Sigmoid colon (tissue), 7 donors: ENCODE data around the gene SLC22A13. TPM values are rescaled to one million over a fixed set of nuclear protein-coding genes. Genes with fewer than 3 reads are reported as not detected.

ENCODE experiments used
- DNase-seq: peaks from one replicate; pipeline ENCODE4 v3.0.0-alpha.2; 2019
- H3K27ac ChIP-seq, 4 donors: fragments of 200-600 bp; sonication (generic); one replicate each; pipeline ENCODE4 v1.5.1; 2016 to 2019; ENCODE audit warnings: mild to moderate bottlenecking in 1 of 4
- H3K27me3 ChIP-seq, 3 donors: fragments of 200-600 bp; sonication (generic); one replicate each; pipeline ENCODE4 v1.5.1; 2019; ENCODE audit warnings: mild to moderate bottlenecking in 1 of 3
- H3K36me3 ChIP-seq, 4 donors: fragments of 200-600 bp; sonication (generic); one replicate each; pipeline ENCODE4 v1.5.1; 2016 to 2019
- H3K4me1 ChIP-seq, 4 donors: fragments of 200-600 bp; sonication (generic); one replicate each; pipeline ENCODE4 v1.5.1; 2017 to 2019
- H3K4me3 ChIP-seq, 4 donors: fragments of 200-600 bp; sonication (generic); one replicate each; pipeline ENCODE4 v1.5.1; 2017 to 2019; ENCODE audit warnings: mild to moderate bottlenecking in 2 of 4, moderate library complexity in 1 of 4
- H3K9me3 ChIP-seq, 4 donors: fragments of 200-600 bp in 3 of 4; sonication (generic) in 3 of 4; one replicate each; pipeline versions ENCODE4 v1.5.1 to v1.6.1; 2013 to 2019
- EP300 ChIP-seq, 4 donors: sonication (generic); formaldehyde crosslinking; IDR thresholded peaks; one replicate each; pipeline ENCODE4 v1.6.1; 2017; ENCODE audit warnings: antibody characterized with exemption in 4 of 4
- POLR2A ChIP-seq, 2 donors: fragments of 450-650 bp; IDR thresholded peaks; one replicate each; pipeline ENCODE4 v1.6.1; 2016; ENCODE audit warnings: antibody characterized with exemption in 2 of 2, mild to moderate bottlenecking in 2 of 2, moderate library complexity in 2 of 2
- POLR2AphosphoS5 ChIP-seq, 4 donors: sonication (generic); formaldehyde crosslinking; IDR thresholded peaks; one replicate each; pipeline ENCODE4 v1.6.1; 2017; ENCODE audit warnings: antibody characterized with exemption in 4 of 4
- WGBS, 2 donors: extraction: QIAGEN DNeasy Blood & Tissue Kit; methylation state at CpG; one replicate each; pipeline ENCODE4 v1.1.7; 2013; 5-methylcytosine and 5-hydroxymethylcytosine counted together
- intact Hi-C: fragments of 100-400 bp; cut with DNase I; formaldehyde crosslinking; loops from one replicate; pipeline ENCODE4 v1.15.1; 2023
- polyA plus RNA-seq, 3 donors: library from polyadenylated mRNA; stranded (reverse); fragments of 200-250 nt; gene quantifications; one replicate each; pipeline ENCODE4 v1.2.3, GENCODE V29; 2013
- total RNA-seq, 4 donors: library from RNA; depleted of rRNA; stranded (reverse); fragments of >200 nt; gene quantifications; one replicate each; pipeline ENCODE4 v1.1.0, GENCODE V29; 2016
- TF ChIP-seq, protein P1 (sequence below), 4 experiments: fragments of 450-650 bp in 3 of 4; fragments of 200-600 bp in 1 of 4; IDR thresholded peaks; one replicate each; pipeline ENCODE4 v1.5.1; 2016 to 2019; ENCODE audit warnings: antibody characterized with exemption in 4 of 4, mild to moderate bottlenecking in 3 of 4, moderate library complexity in 2 of 4
- donor health status: healthy with polysubstance abuse.
- donor health status: Bipolar disorder and iron deficiency.
- donor health status: healthy.

Gene SLC22A13
- total and polyA plus RNA-seq, 7 donors, result 0.17 to 2.1 TPM; not detected in 5

DNA sequence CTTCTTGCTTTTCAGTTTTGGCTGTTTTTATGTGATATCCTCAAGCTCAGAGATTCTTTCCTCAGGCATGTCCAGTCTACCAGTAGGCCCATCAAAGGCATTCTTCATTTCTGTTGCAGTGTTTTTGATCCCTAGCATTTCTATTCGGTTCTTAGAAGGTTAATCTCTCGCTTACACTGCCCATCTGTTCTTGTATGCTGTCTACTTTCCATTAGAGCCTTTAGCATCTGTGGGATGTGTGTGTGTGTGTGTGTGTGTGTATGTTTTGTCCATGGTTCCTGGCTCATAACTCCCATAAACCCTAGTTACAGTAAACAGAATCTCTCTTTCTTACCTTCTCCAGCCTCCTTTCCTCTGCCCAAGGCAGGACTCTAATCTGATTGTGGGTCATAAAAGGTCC is 5.1 kb upstream of the SLC22A13 start:
- no peaks in the 10 kb centered on the region for H3K4me1 ChIP-seq
- no peak for DNase-seq
- H3K27ac ChIP-seq, result no peak overlapping the region
- intact Hi-C loops, result no loop called here
- H3K36me3 ChIP-seq, result peaks cover 0 to 3% (median 0%) of the 10 kb centered on the region in 4 donors
- H3K4me3 ChIP-seq, result no peak overlapping the region
- no peaks in the 10 kb centered on the region for H3K9me3 ChIP-seq
- 92 to 93% methylated on average over 2 of the region's 2 CpGs for WGBS, 2 donors
- TF ChIP-seq EP300 (IDR thresholded peaks at IDR 0.05), result no peak
- TF ChIP-seq, protein P1, sequence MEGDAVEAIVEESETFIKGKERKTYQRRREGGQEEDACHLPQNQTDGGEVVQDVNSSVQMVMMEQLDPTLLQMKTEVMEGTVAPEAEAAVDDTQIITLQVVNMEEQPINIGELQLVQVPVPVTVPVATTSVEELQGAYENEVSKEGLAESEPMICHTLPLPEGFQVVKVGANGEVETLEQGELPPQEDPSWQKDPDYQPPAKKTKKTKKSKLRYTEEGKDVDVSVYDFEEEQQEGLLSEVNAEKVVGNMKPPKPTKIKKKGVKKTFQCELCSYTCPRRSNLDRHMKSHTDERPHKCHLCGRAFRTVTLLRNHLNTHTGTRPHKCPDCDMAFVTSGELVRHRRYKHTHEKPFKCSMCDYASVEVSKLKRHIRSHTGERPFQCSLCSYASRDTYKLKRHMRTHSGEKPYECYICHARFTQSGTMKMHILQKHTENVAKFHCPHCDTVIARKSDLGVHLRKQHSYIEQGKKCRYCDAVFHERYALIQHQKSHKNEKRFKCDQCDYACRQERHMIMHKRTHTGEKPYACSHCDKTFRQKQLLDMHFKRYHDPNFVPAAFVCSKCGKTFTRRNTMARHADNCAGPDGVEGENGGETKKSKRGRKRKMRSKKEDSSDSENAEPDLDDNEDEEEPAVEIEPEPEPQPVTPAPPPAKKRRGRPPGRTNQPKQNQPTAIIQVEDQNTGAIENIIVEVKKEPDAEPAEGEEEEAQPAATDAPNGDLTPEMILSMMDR (IDR thresholded peaks at IDR 0.05), result no peak
- TF ChIP-seq POLR2AphosphoS5 (IDR thresholded peaks at IDR 0.05), result no peak
- TF ChIP-seq POLR2A (IDR thresholded peaks at IDR 0.05), result no peak
- H3K27me3 ChIP-seq, result no peaks in the 10 kb centered on the region

DNA sequence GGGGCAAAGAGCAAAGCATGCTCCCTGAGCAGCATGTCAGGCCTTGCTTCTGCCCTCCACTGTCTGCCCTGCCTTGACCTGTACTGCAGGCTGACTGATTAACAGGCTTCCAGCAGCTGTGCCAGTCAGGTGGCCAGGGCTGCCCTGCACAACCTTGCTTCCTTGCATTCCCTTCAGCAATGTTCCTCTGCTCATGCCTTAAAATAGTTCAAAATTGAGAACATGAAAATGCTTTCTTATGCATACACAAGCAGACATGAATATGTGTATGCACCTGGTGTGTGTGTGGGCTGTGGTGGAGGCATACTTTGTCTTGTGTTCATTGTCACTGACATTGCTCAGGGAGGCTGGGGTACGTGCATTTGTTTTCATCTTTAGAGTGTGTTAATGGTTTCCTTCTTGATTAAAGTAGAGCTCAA is 1.2 kb upstream of the SLC22A13 start:
- DNase-seq, result no peak
- Histone ChIP-seq H3K27ac (no peak overlapping the region), H3K36me3 (peaks cover 0 to 4% (median 1%) of the 10 kb centered on the region in 4 donors), H3K9me3 (no peaks in the 10 kb centered on the region), H3K4me1 (no peaks in the 10 kb centered on the region), H3K27me3 (no peaks in the 10 kb centered on the region), H3K4me3 (no peak overlapping the region)
- TF ChIP-seq EP300 (IDR thresholded peaks at IDR 0.05) (no peak), POLR2A (IDR thresholded peaks at IDR 0.05) (no peak), POLR2AphosphoS5 (IDR thresholded peaks at IDR 0.05) (no peak)
- TF ChIP-seq, protein P1 (IDR thresholded peaks at IDR 0.05), result no peak
- intact Hi-C loops, result no loop called here
- 0% methylated on average over 1 of the region's 1 CpG for WGBS, 2 donors

DNA sequence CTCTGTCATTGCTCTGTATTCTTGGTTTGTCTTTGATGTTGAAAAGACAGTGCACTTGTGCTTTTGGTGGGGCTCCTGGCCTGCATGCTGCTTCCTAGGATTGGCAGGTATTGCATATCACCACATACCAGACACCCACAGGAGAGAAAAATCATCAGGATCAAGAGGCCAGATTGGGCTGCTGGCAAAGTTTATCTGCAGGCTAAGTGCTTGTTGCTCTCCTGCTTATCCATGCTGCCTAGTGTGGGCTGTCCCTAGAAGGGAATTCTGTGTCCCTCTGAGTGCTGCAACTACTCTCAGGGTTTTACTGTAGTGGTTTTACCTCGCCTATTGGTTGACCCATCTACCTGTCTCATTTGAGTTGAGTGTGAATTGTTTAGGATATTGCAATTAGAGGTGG is 833 bp upstream of the SLC22A13 start:
- no peak overlapping the region for H3K27ac ChIP-seq
- DNase-seq, result no peak
- no peaks in the 10 kb centered on the region for H3K4me1 ChIP-seq
- no peak overlapping the region for H3K4me3 ChIP-seq
- H3K9me3 ChIP-seq, result no peaks in the 10 kb centered on the region
- intact Hi-C loops, result no loop called here
- TF ChIP-seq, protein P1 (IDR thresholded peaks at IDR 0.05), result no peak
- TF ChIP-seq POLR2A (IDR thresholded peaks at IDR 0.05) (no peak), EP300 (IDR thresholded peaks at IDR 0.05) (no peak), POLR2AphosphoS5 (IDR thresholded peaks at IDR 0.05) (no peak)
- WGBS, 2 donors, result 80% methylated on average over 1 of the region's 1 CpG
- H3K36me3 ChIP-seq, result peaks cover 0 to 4% (median 1%) of the 10 kb centered on the region in 4 donors
- H3K27me3 ChIP-seq, result no peaks in the 10 kb centered on the region

DNA sequence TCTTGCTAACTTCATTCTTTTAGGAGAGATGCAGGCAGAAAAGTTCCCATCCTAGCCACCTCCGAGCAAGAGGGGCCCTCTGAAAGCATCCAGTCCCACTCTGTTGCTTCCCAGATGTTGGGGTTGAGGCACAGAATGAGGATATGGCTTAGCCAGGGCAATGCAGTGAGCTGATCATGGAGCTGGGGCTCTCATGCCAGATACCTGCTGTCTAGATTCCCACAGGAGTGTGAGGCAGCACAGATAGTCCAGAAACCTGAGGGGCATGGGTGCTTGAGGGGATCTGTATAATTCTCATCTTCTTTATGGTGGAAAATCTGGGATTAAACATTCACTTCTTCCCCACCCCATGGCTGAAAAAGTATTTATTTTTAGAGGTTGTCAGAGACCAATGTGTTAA is 1.2 kb downstream of the SLC22A13 start:
- no peaks in the 10 kb centered on the region for H3K4me1 ChIP-seq
- 85 to 90% methylated on average over 1 of the region's 1 CpG for WGBS, 2 donors

More for the DNA sequence above, 1.2 kb downstream of the SLC22A13 start:
- no peak for TF ChIP-seq POLR2AphosphoS5 (IDR thresholded peaks at IDR 0.05)
- TF ChIP-seq EP300 (IDR thresholded peaks at IDR 0.05), result no peak
- no peak for TF ChIP-seq POLR2A (IDR thresholded peaks at IDR 0.05)
- TF ChIP-seq, protein P1 (IDR thresholded peaks at IDR 0.05), result no peak
- no peak for DNase-seq
- Histone ChIP-seq H3K9me3 (no peaks in the 10 kb centered on the region), H3K36me3 (peaks cover 0 to 4% (median 1%) of the 10 kb centered on the region in 4 donors), H3K27ac (no peak overlapping the region), H3K27me3 (no peaks in the 10 kb centered on the region), H3K4me3 (no peak overlapping the region)
- intact Hi-C loops, result no loop called here
